Loucy (cell line): ENCODE results near the gene UNC5A.

ENCODE experiments used
- H2AFZ ChIP-seq: fragments of 200-600 bp; sonication (generic); 2 replicates; pipeline ENCODE4 v1.6.0; 2016; ENCODE audit warnings: antibody characterized with exemption, mild to moderate bottlenecking, low read length, moderate library complexity
- H3F3A ChIP-seq: fragments of 200-600 bp; 2 replicates; pipeline ENCODE4 v1.6.0; 2016; ENCODE audit warnings: antibody characterized with exemption, low read depth, mild to moderate bottlenecking
- H3K27me3 ChIP-seq: fragments of 200-600 bp; sonication (generic); 2 replicates; pipeline ENCODE4 v1.6.1; 2014; ENCODE audit warnings: low read length, mild to moderate bottlenecking; ENCODE audit not compliant: insufficient read depth, poor library complexity, severe bottlenecking
- H3K36me3 ChIP-seq: fragments of 200-600 bp; sonication (generic); 2 replicates; pipeline ENCODE4 v1.6.1; 2016; ENCODE audit warnings: low read length; ENCODE audit not compliant: insufficient read depth
- H3K4me1 ChIP-seq: fragments of 200-600 bp; sonication (generic); 2 replicates; pipeline ENCODE4 v1.5.1; 2014; ENCODE audit warnings: low read length, mild to moderate bottlenecking; ENCODE audit not compliant: insufficient read depth, poor library complexity, severe bottlenecking
- H3K4me2 ChIP-seq: fragments of 200-600 bp; sonication (generic); 2 replicates; pipeline ENCODE4 v1.6.0; 2014; ENCODE audit warnings: antibody characterized with exemption, low read length, low read depth, mild to moderate bottlenecking; ENCODE audit not compliant: poor library complexity, severe bottlenecking
- H3K4me3 ChIP-seq: fragments of 200-600 bp; sonication (generic); 2 replicates; pipeline ENCODE4 v1.5.1; 2014; ENCODE audit warnings: low read length, mild to moderate bottlenecking, mixed read lengths; ENCODE audit not compliant: poor library complexity, severe bottlenecking
- H3K79me2 ChIP-seq: fragments of 200-600 bp; sonication (generic); 2 replicates; pipeline ENCODE4 v1.6.1; 2014; ENCODE audit warnings: low read length; ENCODE audit not compliant: insufficient read depth
- H3K9ac ChIP-seq: fragments of 200-600 bp; sonication (generic); 2 replicates; pipeline ENCODE4 v1.6.0; 2014; ENCODE audit warnings: mild to moderate bottlenecking, low read depth, low read length, moderate library complexity; ENCODE audit not compliant: poor library complexity, severe bottlenecking
- H3K9me2 ChIP-seq: fragments of 200-600 bp; sonication (generic); replicated peaks from 2 replicates; pipeline ENCODE4 v1.6.1; 2016; ENCODE audit warnings: low read depth, low read length, mixed read lengths
- H3K9me3 ChIP-seq: fragments of 200-600 bp; sonication (generic); 2 replicates; pipeline ENCODE4 v1.6.1; 2014; ENCODE audit warnings: mild to moderate bottlenecking, antibody characterized with exemption, low read length, low read depth; ENCODE audit not compliant: insufficient read depth
- H4K20me1 ChIP-seq: fragments of 200-600 bp; sonication (generic); 2 replicates; pipeline ENCODE4 v1.6.0; 2014; ENCODE audit warnings: antibody characterized with exemption, low read length, mild to moderate bottlenecking; ENCODE audit not compliant: insufficient read depth, poor library complexity, severe bottlenecking
- CTCF ChIP-seq: fragments of 200-600 bp; sonication (generic); conservative IDR thresholded peaks from 2 replicates; pipeline ENCODE4 v1.5.1; 2014; ENCODE audit warnings: mild to moderate bottlenecking, antibody characterized with exemption, low read length
- EZH2phosphoT487 ChIP-seq: fragments of 200-600 bp; IDR thresholded peaks from 2 replicates; pipeline ENCODE4 v1.6.1; 2018; ENCODE audit warnings: antibody characterized with exemption, mild to moderate bottlenecking, moderate library complexity, borderline replicate concordance

The UNC5A gene

GRCh38 chr5:176906126-176906525 lies 95.8 kb downstream of the UNC5A start:
- Histone ChIP-seq H3K27me3 (no peaks in the 10 kb centered on the region), H3K79me2 (no peaks in the 10 kb centered on the region), H3F3A (no peaks in the 10 kb centered on the region), H3K36me3 (peaks cover 50% of the 10 kb centered on the region; the same call in 1 of the 2 replicates), H3K9me3 (no peaks in the 10 kb centered on the region), H3K4me2 (no peak overlapping the region), H3K4me1 (no peaks in the 10 kb centered on the region), H3K9me2 (no peaks in the 10 kb centered on the region), H3K4me3 (no peak overlapping the region), H3K9ac (no peak overlapping the region), H4K20me1 (no peaks in the 10 kb centered on the region), H2AFZ (no peak overlapping the region)
- TF ChIP-seq EZH2phosphoT487 (no peak), CTCF (no peak)

GRCh38 chr5:176906796-176907195 lies 96.4 kb downstream of the UNC5A start:
- no peak overlapping the region for H2AFZ ChIP-seq
- no peaks in the 10 kb centered on the region for H4K20me1 ChIP-seq
- H3K4me2 ChIP-seq: no peak overlapping the region
- no peaks in the 10 kb centered on the region for H3K9me3 ChIP-seq
- no peak overlapping the region for H3K4me3 ChIP-seq
- H3K9ac ChIP-seq: no peak overlapping the region
- H3F3A ChIP-seq: no peaks in the 10 kb centered on the region
- no peaks in the 10 kb centered on the region for H3K9me2 ChIP-seq
- H3K27me3 ChIP-seq: no peaks in the 10 kb centered on the region
- H3K4me1 ChIP-seq: no peaks in the 10 kb centered on the region
- H3K79me2 ChIP-seq: no peaks in the 10 kb centered on the region
- H3K36me3 ChIP-seq: peaks cover 50% of the 10 kb centered on the region; the same call in 1 of the 2 replicates
- TF ChIP-seq EZH2phosphoT487: no peak
- no peak for TF ChIP-seq CTCF

GRCh38 chr5:176908675-176909368 lies 98.5 kb downstream of the UNC5A start:
- no peaks in the 10 kb centered on the region for H3F3A ChIP-seq
- no peak overlapping the region for H3K4me3 ChIP-seq
- no peak overlapping the region for H3K4me2 ChIP-seq
- no peaks in the 10 kb centered on the region for H3K9me3 ChIP-seq
- no peak overlapping the region for H2AFZ ChIP-seq
- H3K79me2 ChIP-seq: no peaks in the 10 kb centered on the region
- peaks cover 45% of the 10 kb centered on the region; the same call in 1 of the 2 replicates for H3K36me3 ChIP-seq
- TF ChIP-seq CTCF: no peak
- no peak for TF ChIP-seq EZH2phosphoT487
- no peaks in the 10 kb centered on the region for H3K4me1 ChIP-seq
- H3K9ac ChIP-seq: no peak overlapping the region
- no peaks in the 10 kb centered on the region for H3K9me2 ChIP-seq
- no peaks in the 10 kb centered on the region for H4K20me1 ChIP-seq
- H3K27me3 ChIP-seq: no peaks in the 10 kb centered on the region
